Adrenal gland (tissue), 12 donors: Measurements from ENCODE around the gene ARMC2. TPM values are rescaled to one million over a fixed set of nuclear protein-coding genes. Genes with fewer than 3 reads are reported as not detected.
A peak's percentile ranks its signal among the peaks of the same experiment; 100 is the strongest.

Source experiments
- DNase-seq, 7 donors: peaks; one replicate each; pipeline ENCODE4 v3.0.0-alpha.2; 2019 to 2020
- H3K27ac ChIP-seq, 5 donors: fragments of 200-600 bp; sonication (generic) in 4 of 5; 1 replicate in 3 of 5; 2 replicates in 2 of 5; pipeline versions ENCODE4 v1.5.1 to v1.8.0; 2016 to 2020; ENCODE audit warnings: mild to moderate bottlenecking in 1 of 5
- H3K27me3 ChIP-seq: fragments of 200-600 bp; 2 replicates; pipeline ENCODE4 v1.8.0; 2021
- H3K36me3 ChIP-seq, 2 donors: fragments of 200-600 bp; replicated peaks in 1 of 2; 1 replicate in 1 of 2; 2 replicates in 1 of 2; pipeline versions ENCODE4 v1.5.1 to v1.8.0; 2018 to 2022
- H3K4me1 ChIP-seq, 2 donors: fragments of 200-600 bp; replicated peaks in 1 of 2; 1 replicate in 1 of 2; 2 replicates in 1 of 2; pipeline versions ENCODE4 v1.5.1 to v1.8.0; 2018 to 2021
- H3K4me3 ChIP-seq, 4 donors: fragments of 200-600 bp; sonication (generic) in 3 of 4; one replicate each; pipeline ENCODE4 v1.5.1; 2016 to 2018
- H3K9me3 ChIP-seq, 3 donors: fragments of 200-600 bp; sonication (generic) in 1 of 3; replicated peaks in 1 of 3; 1 replicate in 2 of 3; 2 replicates in 1 of 3; pipeline versions ENCODE4 v1.5.1 to v1.8.0; 2016 to 2021
- CTCF ChIP-seq, 6 experiments: fragments of 450-650 bp in 4 of 6; fragments of 200-600 bp in 2 of 6; sonication (generic) in 1 of 6; IDR thresholded peaks; 1 replicate in 5 of 6; 2 replicates in 1 of 6; pipeline versions ENCODE4 v1.5.1 to v1.8.0; 2016 to 2021; ENCODE audit warnings: antibody characterized with exemption in 6 of 6, mild to moderate bottlenecking in 2 of 6, moderate library complexity in 1 of 6
- POLR2A ChIP-seq, 2 donors: fragments of 450-650 bp; IDR thresholded peaks; one replicate each; pipeline ENCODE4 v1.6.1; 2017; ENCODE audit warnings: antibody characterized with exemption in 2 of 2, mild to moderate bottlenecking in 2 of 2, moderate library complexity in 1 of 2
- WGBS, 4 donors: extraction: QIAGEN DNeasy Blood & Tissue Kit in 2 of 4; methylation state at CpG; one replicate each; pipeline versions ENCODE4 v1.1.5 to v1.1.7; 2013 to 2017; 5-methylcytosine and 5-hydroxymethylcytosine counted together
- intact Hi-C, 2 donors: fragments of 100-400 bp; cut with DNase I; formaldehyde crosslinking; loops; one replicate each; pipeline versions ENCODE4 v1.14.1 to v1.15.0; 2022 to 2023
- polyA plus RNA-seq, 3 donors: library from polyadenylated mRNA; stranded (reverse); fragments of 200-250 nt in 2 of 3; fragments of 350-450 nt in 1 of 3; fragmentation: Illumina TruSeq in 1 of 3; extraction: RNeasy Lipid Tissue Mini Kit (QIAGEN cat#74804) in 1 of 3; gene quantifications; one replicate each; pipeline ENCODE4 v1.2.3, GENCODE V29; 2013 to 2014
- total RNA-seq, 9 donors: library from RNA; depleted of rRNA in 4 of 9; stranded (reverse); fragments of >200 nt in 4 of 9; fragments of 120-200 nt in 1 of 9; fragmentation: NEBNext Ultra II Directional in 1 of 9; extraction: Animal tissue kit (Norgen Biotek cat#: 25700) in 1 of 9; gene quantifications; one replicate each; pipeline versions ENCODE4 v1.1.0 to v1.2.4, GENCODE V29; 2013 to 2023
- donor health status: healthy with polysubstance abuse.
- donor health status: Bipolar disorder and iron deficiency.
- donor health status: DM: yes; HTN: yes; CAD: no.
- donor health status: DM: no; HTN: no; CAD: no.
- donor health status: DM: no; HTN: no; CAD: no.
- donor health status: DM: yes; HTN: yes; CAD: no.

ARMC2 gene
- total and polyA plus RNA-seq, 12 donors, result 2.1 to 7.8 (median 6.4) TPM

- peaks cover 37 to 56% of the 10 kb centered on the region in 2 donors for H3K4me1 ChIP-seq
- H3K27me3 ChIP-seq, result no peaks in the 10 kb centered on the region
- peak overlapping the region in 4 of 5 donors; percentile 4 to 92 (median 81) for H3K27ac ChIP-seq
- H3K9me3 ChIP-seq, result no peaks in the 10 kb centered on the region
- peak in 1 of 2 donors; percentile 14 for TF ChIP-seq POLR2A (IDR thresholded peaks at IDR 0.05)
- TF ChIP-seq CTCF (IDR thresholded peaks at IDR 0.05), result no peak
- WGBS, 4 donors, result 59 to 71% (median 69%) methylated on average over 5 of the region's 5 CpGs
- intact Hi-C loops, result no loop called here
- DNase-seq, result peak in 4 of 7 donors; percentile 23 to 76 (median 38)
- no peaks in the 10 kb centered on the region for H3K36me3 ChIP-seq
- H3K4me3 ChIP-seq, result no peak overlapping the region
Measured at GRCh38 chr6:108947114-108947854, 99.1 kb downstream of the ARMC2 start.

- Histone ChIP-seq H3K27me3 (no peaks in the 10 kb centered on the region), H3K27ac (peak overlapping the region in 2 of 5 donors; percentile 53 to 92), H3K4me3 (no peak overlapping the region), H3K36me3 (no peaks in the 10 kb centered on the region), H3K9me3 (no peaks in the 10 kb centered on the region), H3K4me1 (peaks cover 33 to 51% of the 10 kb centered on the region in 2 donors)
- 59 to 69% (median 66%) methylated on average over 7 of the region's 7 CpGs for WGBS, 4 donors
- peak in 1 of 7 donors; percentile 20 for DNase-seq
- TF ChIP-seq CTCF (IDR thresholded peaks at IDR 0.05) (no peak), POLR2A (IDR thresholded peaks at IDR 0.05) (no peak)
- intact Hi-C loops, result no loop called here
Measured at GRCh38 chr6:108948181-108948661, 100.0 kb downstream of the ARMC2 start.

GRCh38 chr6:108951351-108951953, 103.2 kb downstream of the ARMC2 start:
- peak overlapping the region in 1 of 5 donors; percentile 10 for H3K27ac ChIP-seq
- H3K4me3 ChIP-seq, result no peak overlapping the region
- 74 to 82% (median 79%) methylated on average over 16 of the region's 16 CpGs for WGBS, 4 donors
- peak in 1 of 7 donors; percentile 51 for DNase-seq
- H3K27me3 ChIP-seq, result no peaks in the 10 kb centered on the region
- H3K4me1 ChIP-seq, result peaks cover 17 to 23% of the 10 kb centered on the region in 2 donors
- no peaks in the 10 kb centered on the region for H3K9me3 ChIP-seq
- no peaks in the 10 kb centered on the region for H3K36me3 ChIP-seq
- TF ChIP-seq CTCF (IDR thresholded peaks at IDR 0.05) (no peak), POLR2A (IDR thresholded peaks at IDR 0.05) (no peak)
- intact Hi-C loops, result no loop called here

GRCh38 chr6:108952776-108953486, 104.7 kb downstream of the ARMC2 start:
- Histone ChIP-seq H3K27me3 (no peaks in the 10 kb centered on the region), H3K36me3 (no peaks in the 10 kb centered on the region), H3K27ac (no peak overlapping the region), H3K9me3 (no peaks in the 10 kb centered on the region), H3K4me3 (no peak overlapping the region), H3K4me1 (peaks cover 6 to 8% of the 10 kb centered on the region in 2 donors)
- WGBS, 4 donors, result 81 to 86% (median 84%) methylated on average over 18 to 27 of the region's 27 CpGs
- intact Hi-C loops, result no loop called here
- no peak for DNase-seq
- TF ChIP-seq POLR2A (IDR thresholded peaks at IDR 0.05), result no peak
- TF ChIP-seq CTCF (IDR thresholded peaks at IDR 0.05), result no peak
